ENCODE results near the gene PLXNA1. TPM values are rescaled to one million over a fixed set of nuclear protein-coding genes. Genes with fewer than 3 reads are reported as not detected.

Gene PLXNA1
- total RNA-seq, 1 donor from 2014 or later = 3.4 TPM

GRCh38 chr3:126986001-126986400 lies 3.1 kb downstream of the PLXNA1 start:
- DNase-seq (ENCODE audit: low spot score) (no peak), ATAC-seq (no peak)

- no peak for DNase-seq (ENCODE audit: low spot score)
- ATAC-seq = no peak
These were observed 4.2 kb downstream of the PLXNA1 start for GRCh38 chr3:126987129-126987528.

- ATAC-seq (no peak), DNase-seq (ENCODE audit: low spot score) (no peak)
These were observed 4.7 kb downstream of the PLXNA1 start for GRCh38 chr3:126987596-126987995.

GRCh38 chr3:126988451-126989021 lies 5.6 kb downstream of the PLXNA1 start:
- no peak for DNase-seq (ENCODE audit: low spot score)

GRCh38 chr3:126989316-126990023 lies 6.6 kb downstream of the PLXNA1 start:
- no peak for ATAC-seq
- DNase-seq (ENCODE audit: low spot score) = no peak

More at GRCh38 chr3:126988451-126989021, 5.6 kb downstream of the PLXNA1 start:
- ATAC-seq = no peak

- DNase-seq (ENCODE audit: low spot score) (no peak), ATAC-seq (no peak)
These were observed 7.2 kb downstream of the PLXNA1 start for GRCh38 chr3:126990024-126990700.

- DNase-seq (ENCODE audit: low spot score) = no peak
- no peak for ATAC-seq
These were observed 8.0 kb downstream of the PLXNA1 start for GRCh38 chr3:126990890-126991289.

GRCh38 chr3:126991366-126992200 lies 8.7 kb downstream of the PLXNA1 start:
- ATAC-seq = no peak
- DNase-seq (ENCODE audit: low spot score) = no peak

- no peak for DNase-seq (ENCODE audit: low spot score)
- ATAC-seq = no peak
These were observed 9.3 kb downstream of the PLXNA1 start for GRCh38 chr3:126992216-126992615.

- no peak for DNase-seq (ENCODE audit: low spot score)
- ATAC-seq = no peak
These were observed 9.9 kb downstream of the PLXNA1 start for GRCh38 chr3:126992776-126993175.

- DNase-seq (ENCODE audit: low spot score) (no peak), ATAC-seq (no peak)
These were observed 10.5 kb downstream of the PLXNA1 start for GRCh38 chr3:126993436-126993835.

GRCh38 chr3:126994661-126995245 lies 11.8 kb downstream of the PLXNA1 start:
- DNase-seq (ENCODE audit: low spot score) (no peak), ATAC-seq (no peak)

- DNase-seq (ENCODE audit: low spot score) = no peak
- no peak for ATAC-seq
These were observed 12.4 kb downstream of the PLXNA1 start for GRCh38 chr3:126995254-126995780.

GRCh38 chr3:126995926-126996512 lies 13.1 kb downstream of the PLXNA1 start:
- no peak for DNase-seq (ENCODE audit: low spot score)
- peak; percentile 8 for ATAC-seq

GRCh38 chr3:126996905-126997304 lies 14.0 kb downstream of the PLXNA1 start:
- ATAC-seq (no peak), DNase-seq (ENCODE audit: low spot score) (no peak)

- no peak for ATAC-seq
- no peak for DNase-seq (ENCODE audit: low spot score)
These were observed 14.6 kb downstream of the PLXNA1 start for GRCh38 chr3:126997455-126998038.

GRCh38 chr3:126998320-126998719 lies 15.4 kb downstream of the PLXNA1 start:
- DNase-seq (ENCODE audit: low spot score) = no peak
- no peak for ATAC-seq

- ATAC-seq (no peak), DNase-seq (ENCODE audit: low spot score) (no peak)
These were observed 15.8 kb downstream of the PLXNA1 start for GRCh38 chr3:126998728-126999127.

- ATAC-seq = no peak
- DNase-seq (ENCODE audit: low spot score) = no peak
These were observed 16.5 kb downstream of the PLXNA1 start for GRCh38 chr3:126999383-126999782.

- no peak for DNase-seq (ENCODE audit: low spot score)
- ATAC-seq = no peak
These were observed 17.2 kb downstream of the PLXNA1 start for GRCh38 chr3:127000119-127000518.
